ENCODE results near the gene HOXC11. TPM values are rescaled to one million over a fixed set of nuclear protein-coding genes. Genes with fewer than 3 reads are reported as not detected.
A peak's percentile ranks its signal among the peaks of the same experiment; 100 is the strongest.

HOXC11 gene
- total RNA-seq, 2 donors from 2014 or later: not detected

DNA sequence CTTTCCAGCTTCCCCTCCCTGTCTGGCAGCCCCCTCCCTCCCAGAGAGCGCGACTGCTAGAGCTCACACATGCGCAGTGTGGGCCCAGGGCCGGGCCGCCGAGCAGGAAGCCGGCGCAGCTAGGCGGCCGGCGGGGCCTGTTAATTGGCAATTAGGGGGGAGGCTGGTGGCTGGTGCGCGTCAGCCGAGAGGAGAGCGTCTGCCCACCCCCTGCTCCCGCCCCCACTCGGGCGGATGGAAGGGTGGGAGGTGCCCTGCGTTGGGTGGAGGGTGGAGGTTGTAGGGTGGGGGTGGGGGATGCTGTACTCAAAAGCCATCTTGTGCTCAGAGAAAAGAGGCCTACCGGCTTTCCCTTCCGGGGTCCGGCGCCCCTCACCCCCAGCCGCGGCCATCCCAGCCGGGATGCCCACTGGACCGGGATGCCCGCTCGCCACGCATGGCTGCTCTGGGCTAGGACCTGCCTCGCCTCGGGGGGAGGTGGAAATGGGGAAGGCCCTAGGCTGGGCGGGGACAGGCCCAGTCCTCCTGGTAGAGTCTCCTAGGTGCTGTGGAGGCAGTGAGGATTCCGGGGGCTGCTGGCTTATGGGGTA is 45.0 kb downstream of the HOXC11 start:
- H3K4me1 ChIP-seq: peaks cover 6% of the 10 kb centered on the region
- H3K36me3 ChIP-seq: no peaks in the 10 kb centered on the region
- TF ChIP-seq, protein P1, sequence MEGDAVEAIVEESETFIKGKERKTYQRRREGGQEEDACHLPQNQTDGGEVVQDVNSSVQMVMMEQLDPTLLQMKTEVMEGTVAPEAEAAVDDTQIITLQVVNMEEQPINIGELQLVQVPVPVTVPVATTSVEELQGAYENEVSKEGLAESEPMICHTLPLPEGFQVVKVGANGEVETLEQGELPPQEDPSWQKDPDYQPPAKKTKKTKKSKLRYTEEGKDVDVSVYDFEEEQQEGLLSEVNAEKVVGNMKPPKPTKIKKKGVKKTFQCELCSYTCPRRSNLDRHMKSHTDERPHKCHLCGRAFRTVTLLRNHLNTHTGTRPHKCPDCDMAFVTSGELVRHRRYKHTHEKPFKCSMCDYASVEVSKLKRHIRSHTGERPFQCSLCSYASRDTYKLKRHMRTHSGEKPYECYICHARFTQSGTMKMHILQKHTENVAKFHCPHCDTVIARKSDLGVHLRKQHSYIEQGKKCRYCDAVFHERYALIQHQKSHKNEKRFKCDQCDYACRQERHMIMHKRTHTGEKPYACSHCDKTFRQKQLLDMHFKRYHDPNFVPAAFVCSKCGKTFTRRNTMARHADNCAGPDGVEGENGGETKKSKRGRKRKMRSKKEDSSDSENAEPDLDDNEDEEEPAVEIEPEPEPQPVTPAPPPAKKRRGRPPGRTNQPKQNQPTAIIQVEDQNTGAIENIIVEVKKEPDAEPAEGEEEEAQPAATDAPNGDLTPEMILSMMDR (IDR thresholded peaks at IDR 0.05): no peak
- intact Hi-C loops (cut with DNase I): no loop called here
- no peaks in the 10 kb centered on the region for H3K9me3 ChIP-seq
- peak overlapping the region; percentile 40 to 73 for H3K9ac ChIP-seq (ENCODE audit: low read depth in 2 of 2, low read length in 2 of 2)
- peak overlapping the region; percentile 21 for H3K4me3 ChIP-seq
- H3K27me3 ChIP-seq: peaks cover 96% of the 10 kb centered on the region
- DNase-seq: peak; percentile 36
- no peak overlapping the region for H3K27ac ChIP-seq

DNA sequence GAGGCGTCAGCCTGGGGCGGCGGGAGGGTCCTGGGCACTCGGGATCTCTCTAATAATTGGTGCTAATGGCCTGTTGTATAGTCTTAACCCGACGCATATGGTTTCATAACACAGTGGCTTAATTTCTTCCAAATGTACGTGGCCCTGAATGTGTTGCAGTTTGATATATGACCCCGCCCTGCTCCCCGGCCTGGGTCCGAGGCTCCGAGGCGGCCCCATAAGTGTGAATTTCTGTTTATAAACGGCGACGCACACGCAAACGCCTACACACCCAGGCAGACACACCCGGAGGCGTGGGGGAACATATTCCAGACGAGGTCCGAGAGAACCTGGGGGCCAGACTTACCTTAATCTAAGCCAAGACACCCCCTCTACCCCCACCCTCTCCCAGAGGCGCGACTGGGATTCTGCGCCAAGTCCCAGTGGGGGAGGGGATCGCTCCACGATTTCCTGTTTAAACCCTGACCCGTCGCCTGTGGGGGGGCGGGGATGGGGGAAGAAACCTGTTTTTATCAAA is 45.6 kb downstream of the HOXC11 start:
- Histone ChIP-seq H3K9ac (ENCODE audit: low read depth in 2 of 2, low read length in 2 of 2) (peak overlapping the region in 1 of 2 donors; percentile 73), H3K4me1 (peaks cover 6% of the 10 kb centered on the region), H3K27ac (no peak overlapping the region), H3K27me3 (peaks cover 96% of the 10 kb centered on the region), H3K9me3 (no peaks in the 10 kb centered on the region), H3K36me3 (no peaks in the 10 kb centered on the region), H3K4me3 (no peak overlapping the region)
- DNase-seq: no peak
- intact Hi-C loops (cut with DNase I): no loop called here
- TF ChIP-seq, protein P1 (IDR thresholded peaks at IDR 0.05): no peak

DNA sequence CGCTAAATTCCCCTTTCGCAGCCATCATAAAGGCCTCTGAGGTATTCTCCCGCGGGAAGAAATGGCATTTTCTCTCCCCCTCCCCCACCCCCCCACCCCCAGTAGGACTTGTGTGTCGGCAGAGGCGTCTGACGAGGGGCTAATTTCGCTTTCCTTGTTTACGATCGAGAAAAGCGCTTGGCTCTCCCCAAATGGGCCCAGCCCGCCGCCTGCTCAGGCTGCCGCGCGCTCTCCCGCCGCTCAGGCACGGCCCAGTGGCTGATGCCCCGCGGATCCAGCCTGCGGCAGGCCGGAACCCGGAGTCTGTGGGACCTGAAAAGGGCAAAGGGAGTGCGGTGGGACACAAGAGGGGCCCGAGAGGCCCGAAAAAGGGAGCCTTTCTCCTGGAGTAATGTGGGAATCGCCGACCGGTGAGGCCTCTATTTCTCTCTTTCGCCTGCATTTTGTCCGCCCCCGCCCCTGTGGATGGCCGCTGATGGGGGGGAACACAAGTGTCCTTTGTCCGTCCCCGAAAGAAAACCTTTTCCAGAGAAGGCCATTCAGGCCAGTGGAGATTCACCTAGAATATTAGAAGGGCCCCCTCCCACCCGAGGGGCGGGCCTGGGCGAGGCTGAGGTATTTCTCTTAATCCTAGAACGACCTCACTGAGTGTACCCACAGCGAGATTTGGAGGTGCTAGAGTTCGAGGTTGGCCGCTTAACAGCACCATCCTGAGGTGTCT is 46.3 kb downstream of the HOXC11 start:
- H3K4me3 ChIP-seq: no peak overlapping the region
- H3K9me3 ChIP-seq: no peaks in the 10 kb centered on the region
- TF ChIP-seq, protein P1 (IDR thresholded peaks at IDR 0.05): no peak
- intact Hi-C loops (cut with DNase I): no loop called here
- no peak overlapping the region for H3K27ac ChIP-seq
- H3K36me3 ChIP-seq: no peaks in the 10 kb centered on the region
- no peak for DNase-seq
- H3K9ac ChIP-seq (ENCODE audit: low read depth in 2 of 2, low read length in 2 of 2): peak overlapping the region in 1 of 2 donors; percentile 24
- H3K27me3 ChIP-seq: peaks cover 98% of the 10 kb centered on the region
- H3K4me1 ChIP-seq: peaks cover 6% of the 10 kb centered on the region

DNA sequence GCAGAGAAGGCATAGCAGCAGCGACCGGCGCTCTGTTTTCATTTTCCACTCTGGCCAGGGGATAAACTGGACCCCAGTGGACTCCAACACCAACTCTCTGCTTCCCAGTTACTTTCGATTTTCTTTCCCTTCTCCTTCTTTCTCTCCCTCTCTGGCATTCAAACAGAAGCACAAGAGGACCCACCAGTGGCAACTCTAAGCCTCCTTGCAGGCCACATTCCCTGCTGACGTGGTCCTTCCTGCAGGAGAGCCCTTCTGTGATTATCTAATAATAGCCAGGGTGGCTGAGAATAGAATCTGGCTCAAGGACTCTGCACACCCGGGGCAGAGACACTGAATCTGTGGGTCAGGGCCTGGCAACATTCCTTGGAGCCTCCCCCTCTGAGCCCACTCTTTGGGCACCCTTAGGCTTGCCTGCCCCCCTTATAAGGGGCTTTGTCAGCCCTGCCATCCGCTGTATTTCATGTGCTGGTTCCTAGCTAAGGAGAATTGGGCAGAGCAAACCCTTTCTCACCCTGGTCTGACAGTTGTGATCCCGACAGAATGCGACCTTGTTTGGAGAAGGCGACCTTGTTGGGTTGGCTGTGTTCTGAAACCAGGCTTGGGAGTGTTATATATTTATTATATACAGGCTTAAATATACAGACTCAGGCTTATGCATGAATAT is 47.1 kb downstream of the HOXC11 start:
- Histone ChIP-seq H3K36me3 (no peaks in the 10 kb centered on the region), H3K27me3 (peaks cover 97% of the 10 kb centered on the region), H3K9ac (ENCODE audit: low read depth in 2 of 2, low read length in 2 of 2) (no peak overlapping the region), H3K9me3 (no peaks in the 10 kb centered on the region), H3K27ac (no peak overlapping the region), H3K4me3 (no peak overlapping the region), H3K4me1 (peaks cover 6% of the 10 kb centered on the region)
- no peak for DNase-seq
- TF ChIP-seq, protein P1 (IDR thresholded peaks at IDR 0.05): no peak
- intact Hi-C loops (cut with DNase I): no loop called here

DNA sequence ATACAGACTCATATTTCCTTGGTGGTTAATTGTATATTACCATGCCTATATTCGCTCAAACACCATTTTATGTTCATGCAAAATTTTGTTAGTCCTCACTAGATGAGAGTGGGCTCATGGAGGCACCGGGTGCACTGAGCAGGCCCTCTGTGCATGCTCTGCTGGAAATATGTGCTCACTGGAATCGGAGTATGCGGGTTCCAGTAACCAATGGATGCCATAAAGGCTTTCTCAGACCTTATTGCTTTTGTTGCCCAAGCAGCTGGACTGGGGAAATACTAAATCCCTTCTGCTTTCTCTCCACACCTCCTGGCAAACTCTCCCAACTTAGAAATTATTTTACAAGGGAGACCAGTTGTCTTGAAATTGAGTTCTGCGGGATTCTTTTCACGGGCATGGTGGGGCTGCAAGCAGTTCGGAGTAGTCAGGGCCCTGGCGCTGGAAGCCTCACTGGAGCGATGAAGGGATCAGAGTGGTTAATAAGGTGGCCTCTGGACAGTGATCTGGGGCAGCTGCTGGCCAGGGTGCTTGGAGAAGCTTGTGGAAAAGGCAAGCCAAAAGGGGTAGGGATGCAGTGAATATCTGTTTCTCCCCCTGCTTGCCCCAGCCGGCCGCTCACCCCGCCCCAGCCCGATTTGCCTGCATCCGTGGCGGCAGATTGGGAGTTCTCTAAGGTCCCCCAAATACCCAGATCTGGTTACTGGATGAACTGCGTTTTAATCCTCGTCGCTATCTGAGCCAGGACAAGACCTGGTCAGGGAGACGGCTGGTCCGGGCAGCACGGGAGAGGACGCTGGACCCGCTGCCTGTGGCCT is 47.9 kb downstream of the HOXC11 start:
- Histone ChIP-seq H3K9me3 (no peaks in the 10 kb centered on the region), H3K9ac (ENCODE audit: low read depth in 2 of 2, low read length in 2 of 2) (peak overlapping the region in 1 of 2 donors; percentile 12), H3K4me3 (no peak overlapping the region), H3K4me1 (peaks cover 6% of the 10 kb centered on the region), H3K27me3 (peaks cover 94% of the 10 kb centered on the region), H3K36me3 (no peaks in the 10 kb centered on the region), H3K27ac (no peak overlapping the region)
- DNase-seq: no peak
- intact Hi-C loops (cut with DNase I): no loop called here
- TF ChIP-seq, protein P1 (IDR thresholded peaks at IDR 0.05): no peak
